Lower leg skin (tissue), 4 donors: ENCODE data around the gene TUBA4B. TPM values are rescaled to one million over a fixed set of nuclear protein-coding genes. Genes with fewer than 3 reads are reported as not detected.
A peak's percentile ranks its signal among the peaks of the same experiment; 100 is the strongest.

Experiments
- DNase-seq, 2 donors: peaks; one replicate each; pipeline ENCODE4 v3.0.0-alpha.2; 2019; ENCODE audit warnings: low spot score in 2 of 2
- H3K4me3 ChIP-seq: fragments of 200-600 bp; sonication (generic); 2 replicates; pipeline ENCODE4 v1.5.1; 2017; ENCODE audit warnings: mild to moderate bottlenecking, low read depth; ENCODE audit not compliant: poor library complexity, severe bottlenecking
- POLR2A ChIP-seq, 2 donors: fragments of 450-650 bp; IDR thresholded peaks; one replicate each; pipeline ENCODE4 v1.6.1; 2016 to 2017; ENCODE audit warnings: antibody characterized with exemption in 2 of 2, mild to moderate bottlenecking in 1 of 2, moderate library complexity in 1 of 2
- WGBS, 2 donors: methylation state at CpG; one replicate each; pipeline ENCODE4 v1.1.5; 2018; 5-methylcytosine and 5-hydroxymethylcytosine counted together
- intact Hi-C: fragments of 100-400 bp; cut with DNase I; formaldehyde crosslinking; loops from one replicate; pipeline ENCODE4 v1.15.0; 2023; ENCODE audit warnings: low total_unique reads
- total RNA-seq, 4 donors: library from RNA; depleted of rRNA; stranded (reverse); fragments of >200 nt; gene quantifications; one replicate each; pipeline ENCODE4 v1.1.0, GENCODE V29; 2016
- TF ChIP-seq, protein P1 (sequence below), 3 donors: fragments of 450-650 bp; IDR thresholded peaks; one replicate each; pipeline ENCODE4 v1.5.1; 2016; ENCODE audit warnings: antibody characterized with exemption in 3 of 3, mild to moderate bottlenecking in 3 of 3, moderate library complexity in 2 of 3

TUBA4B gene
- total RNA-seq, 4 donors from 2014 or later: not detected

DNA sequence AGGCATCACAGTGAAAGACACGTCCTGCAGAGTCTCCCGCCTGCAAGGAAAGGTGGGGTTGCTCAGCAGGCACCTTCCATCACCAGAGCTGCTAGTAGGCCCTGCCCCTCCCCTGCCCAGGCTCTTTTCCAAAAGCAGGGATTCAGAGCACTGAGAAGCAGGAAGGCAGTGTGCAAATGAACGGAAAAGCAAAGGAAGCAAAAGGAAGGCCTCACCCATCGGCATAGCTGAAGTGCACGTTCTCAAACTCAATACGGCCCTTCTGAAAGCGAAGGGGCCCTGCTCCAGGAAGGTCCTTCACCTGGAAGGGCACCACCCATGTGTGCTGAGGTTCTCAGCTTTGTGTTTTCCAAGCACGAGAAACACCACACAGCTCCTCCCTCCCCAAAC is 40.0 kb upstream of the TUBA4B start:
- WGBS, 2 donors: 87 to 90% methylated on average over 8 of the region's 8 CpGs
- no peak for TF ChIP-seq POLR2A (IDR thresholded peaks at IDR 0.05)
- TF ChIP-seq, protein P1, sequence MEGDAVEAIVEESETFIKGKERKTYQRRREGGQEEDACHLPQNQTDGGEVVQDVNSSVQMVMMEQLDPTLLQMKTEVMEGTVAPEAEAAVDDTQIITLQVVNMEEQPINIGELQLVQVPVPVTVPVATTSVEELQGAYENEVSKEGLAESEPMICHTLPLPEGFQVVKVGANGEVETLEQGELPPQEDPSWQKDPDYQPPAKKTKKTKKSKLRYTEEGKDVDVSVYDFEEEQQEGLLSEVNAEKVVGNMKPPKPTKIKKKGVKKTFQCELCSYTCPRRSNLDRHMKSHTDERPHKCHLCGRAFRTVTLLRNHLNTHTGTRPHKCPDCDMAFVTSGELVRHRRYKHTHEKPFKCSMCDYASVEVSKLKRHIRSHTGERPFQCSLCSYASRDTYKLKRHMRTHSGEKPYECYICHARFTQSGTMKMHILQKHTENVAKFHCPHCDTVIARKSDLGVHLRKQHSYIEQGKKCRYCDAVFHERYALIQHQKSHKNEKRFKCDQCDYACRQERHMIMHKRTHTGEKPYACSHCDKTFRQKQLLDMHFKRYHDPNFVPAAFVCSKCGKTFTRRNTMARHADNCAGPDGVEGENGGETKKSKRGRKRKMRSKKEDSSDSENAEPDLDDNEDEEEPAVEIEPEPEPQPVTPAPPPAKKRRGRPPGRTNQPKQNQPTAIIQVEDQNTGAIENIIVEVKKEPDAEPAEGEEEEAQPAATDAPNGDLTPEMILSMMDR (IDR thresholded peaks at IDR 0.05): no peak
- intact Hi-C loops: no loop called here
- no peak overlapping the region for H3K4me3 ChIP-seq
- DNase-seq: peak in 1 of 2 donors; percentile 34

DNA sequence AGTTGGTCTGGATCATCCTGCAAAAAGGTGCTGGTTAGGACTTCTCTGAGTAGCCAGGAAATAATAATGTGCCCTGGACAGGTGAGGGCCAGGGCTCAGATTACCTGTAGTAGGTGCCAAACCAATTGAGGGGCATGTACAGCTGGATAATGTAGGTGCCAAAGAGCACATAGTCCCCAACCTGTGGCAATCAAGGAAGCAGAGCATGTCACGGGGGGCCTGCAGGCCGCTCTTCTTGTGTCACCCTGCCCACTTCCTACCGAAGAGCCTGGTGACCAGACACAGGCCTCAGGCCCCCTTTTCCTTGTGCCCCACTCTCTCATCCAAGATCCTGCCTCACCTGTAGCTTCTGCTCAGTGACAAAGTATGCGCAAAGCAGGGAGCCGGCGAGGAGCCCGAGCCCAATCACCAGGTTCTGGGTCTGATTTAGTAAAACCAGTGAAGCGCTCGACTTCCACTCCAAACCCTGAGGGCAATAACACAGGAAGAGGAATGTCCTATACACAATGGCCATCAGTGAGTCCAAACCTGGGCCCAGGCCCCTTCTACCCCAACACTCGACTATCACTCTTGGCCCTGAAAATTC is 39.5 kb upstream of the TUBA4B start:
- intact Hi-C loops: no loop called here
- TF ChIP-seq, protein P1 (IDR thresholded peaks at IDR 0.05): no peak
- no peak for TF ChIP-seq POLR2A (IDR thresholded peaks at IDR 0.05)
- 94% methylated on average over 10 of the region's 10 CpGs for WGBS, 2 donors
- H3K4me3 ChIP-seq: no peak overlapping the region
- DNase-seq: peak in 1 of 2 donors; percentile 58

DNA sequence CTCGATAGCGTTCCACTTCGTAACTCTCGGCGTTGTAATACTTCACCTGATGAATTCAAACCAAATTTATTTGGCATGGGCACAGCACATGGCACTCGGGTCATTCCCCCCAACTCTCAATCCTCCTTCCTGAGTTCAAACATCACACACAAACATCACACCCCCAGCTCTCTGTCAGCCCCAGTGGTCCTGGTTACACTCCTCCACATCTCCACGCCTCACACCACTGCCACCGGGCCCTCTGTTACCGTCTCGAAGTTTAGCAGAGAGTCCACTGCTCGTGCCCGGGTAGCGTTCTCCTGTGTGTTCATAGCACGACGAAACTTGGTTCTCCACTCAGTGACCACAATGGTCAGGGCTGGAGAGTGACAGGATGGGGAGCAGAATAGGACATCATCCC is 38.9 kb upstream of the TUBA4B start:
- no peak for TF ChIP-seq POLR2A (IDR thresholded peaks at IDR 0.05)
- intact Hi-C loops: no loop called here
- DNase-seq: no peak
- 92 to 97% methylated on average over 15 of the region's 15 CpGs for WGBS, 2 donors
- no peak overlapping the region for H3K4me3 ChIP-seq

DNA sequence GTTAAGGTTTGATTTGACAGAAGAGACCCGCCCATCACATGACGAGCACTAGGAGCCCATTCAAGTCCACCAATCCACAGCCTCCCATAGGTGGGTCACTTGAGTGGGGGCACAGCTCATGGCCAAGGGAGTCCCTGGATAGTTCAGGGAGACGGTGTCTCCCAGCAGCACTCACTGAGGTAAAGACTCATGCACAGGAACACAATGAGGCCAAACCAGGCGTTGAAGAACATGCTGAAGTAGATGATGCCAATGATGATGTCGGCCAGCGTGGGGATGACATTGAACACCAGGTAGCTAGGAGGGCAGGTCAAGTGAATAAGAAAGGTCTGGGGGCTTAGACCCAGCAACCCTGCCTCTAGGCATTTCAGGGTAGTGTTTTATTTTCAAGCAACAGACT is 38.3 kb upstream of the TUBA4B start:
- 90 to 92% methylated on average over 6 of the region's 6 CpGs for WGBS, 2 donors
- TF ChIP-seq, protein P1 (IDR thresholded peaks at IDR 0.05): no peak
- no peak for TF ChIP-seq POLR2A (IDR thresholded peaks at IDR 0.05)
- DNase-seq: no peak
- intact Hi-C loops: no loop called here
- H3K4me3 ChIP-seq: no peak overlapping the region

DNA sequence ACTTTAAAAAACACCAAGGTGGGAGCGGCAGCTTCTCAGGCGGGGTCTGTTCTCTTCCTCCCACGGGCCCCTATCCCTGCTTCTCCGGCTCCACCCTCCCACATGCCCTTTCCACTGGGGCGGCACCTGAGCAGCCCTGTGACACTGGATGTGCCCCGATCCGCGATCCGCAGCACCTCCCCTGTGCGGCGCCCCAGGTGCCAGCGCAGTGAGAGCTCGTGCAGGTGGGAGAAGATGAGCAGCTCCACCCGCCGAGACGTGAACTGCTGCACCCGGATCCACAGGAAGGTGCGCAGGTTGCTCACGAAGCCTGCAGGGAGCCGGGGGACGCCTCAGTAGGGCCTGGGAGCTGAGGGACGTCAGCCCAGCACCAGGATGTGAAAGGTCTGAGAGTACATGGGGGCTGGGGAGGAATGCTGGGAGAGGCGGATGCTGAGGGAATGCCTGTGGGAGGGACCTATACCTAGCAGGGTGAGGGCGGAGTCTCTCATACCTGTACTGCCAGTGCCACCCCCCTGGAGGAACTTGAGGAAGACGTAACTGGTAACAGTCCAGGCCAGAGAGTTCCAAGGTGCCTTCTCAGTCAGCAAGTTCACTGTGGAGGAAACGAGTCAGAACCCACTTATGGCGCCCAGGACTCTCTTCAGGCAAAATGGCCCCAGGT is 37.0 kb upstream of the TUBA4B start:
- DNase-seq: no peak
- 90% methylated on average over 27 of the region's 27 CpGs for WGBS, 2 donors
- TF ChIP-seq, protein P1 (IDR thresholded peaks at IDR 0.05): no peak
- intact Hi-C loops: no loop called here
- no peak overlapping the region for H3K4me3 ChIP-seq

DNA sequence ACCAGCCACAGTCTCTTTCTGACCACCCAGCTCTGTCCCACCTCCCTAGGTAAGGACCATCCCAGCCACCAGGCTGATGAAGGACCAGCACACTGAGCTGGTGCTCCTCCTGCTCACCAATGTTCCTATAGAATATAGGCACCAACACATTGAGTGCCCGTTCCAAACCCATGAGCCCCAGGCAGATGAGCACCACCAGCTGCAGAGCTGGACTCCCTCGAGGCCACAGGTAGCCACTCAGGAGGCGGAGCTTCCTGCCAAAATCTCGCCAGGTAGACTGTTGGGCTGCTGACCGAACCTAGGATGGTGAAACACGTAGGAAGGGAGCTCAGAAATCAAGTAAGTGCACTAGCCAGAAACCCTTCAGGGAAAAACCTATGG is 36.5 kb upstream of the TUBA4B start:
- intact Hi-C loops: no loop called here
- no peak overlapping the region for H3K4me3 ChIP-seq
- TF ChIP-seq, protein P1 (IDR thresholded peaks at IDR 0.05): no peak
- no peak for TF ChIP-seq POLR2A (IDR thresholded peaks at IDR 0.05)
- DNase-seq: no peak
- 89% methylated on average over 6 of the region's 6 CpGs for WGBS, 2 donors
